Measurements from ENCODE around the gene KIRREL3.
"Not testable (repeated sequence)": the region's sequence is repeated elsewhere in the genome, so short reads cannot be mapped to it uniquely, and the experiment has no call there.

KIRREL3 gene

DNA sequence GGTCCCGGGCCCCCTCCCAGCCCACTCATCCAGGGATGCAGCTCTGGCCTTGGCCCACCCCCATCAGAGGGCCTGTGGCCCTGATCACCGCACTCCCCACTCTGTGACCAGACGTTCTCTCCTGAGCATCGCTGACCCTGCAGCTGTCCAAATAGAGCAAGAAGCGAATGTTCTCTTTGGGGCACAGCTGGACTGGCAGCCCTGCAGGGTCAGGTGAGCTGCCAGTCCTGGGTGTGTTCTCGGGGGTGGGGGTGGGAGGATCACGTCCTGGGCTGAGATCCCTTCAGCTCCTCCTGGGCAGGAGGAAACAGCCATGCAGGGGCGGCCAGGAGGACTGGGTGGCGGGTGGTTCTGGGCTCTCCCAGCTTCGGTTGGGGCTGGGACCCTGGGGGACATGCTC lies 618.6 kb downstream of the KIRREL3 start:
- DNase-seq (ENCODE audit: low spot score): not testable (repeated sequence)

DNA sequence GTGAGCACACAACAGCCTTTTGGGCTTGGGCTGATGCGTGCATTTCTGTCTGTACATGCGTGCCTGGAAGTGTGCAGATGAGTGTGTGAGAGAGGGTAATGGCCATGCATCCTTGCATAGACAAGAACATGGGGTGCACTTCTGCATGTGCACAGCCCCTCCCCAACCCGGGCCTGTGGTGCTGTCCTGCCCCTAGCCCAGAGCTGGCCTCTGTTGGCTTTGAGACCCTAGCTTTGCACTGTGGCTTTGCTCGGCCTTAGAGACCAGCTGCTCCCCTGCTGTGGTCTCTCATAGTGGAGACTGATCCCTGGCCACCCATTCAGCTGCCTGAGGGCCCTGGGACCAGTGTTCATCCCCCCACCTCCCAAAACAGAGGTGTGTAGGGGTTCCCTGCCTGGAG lies 619.7 kb downstream of the KIRREL3 start:
- no peak for DNase-seq (ENCODE audit: low spot score)

DNA sequence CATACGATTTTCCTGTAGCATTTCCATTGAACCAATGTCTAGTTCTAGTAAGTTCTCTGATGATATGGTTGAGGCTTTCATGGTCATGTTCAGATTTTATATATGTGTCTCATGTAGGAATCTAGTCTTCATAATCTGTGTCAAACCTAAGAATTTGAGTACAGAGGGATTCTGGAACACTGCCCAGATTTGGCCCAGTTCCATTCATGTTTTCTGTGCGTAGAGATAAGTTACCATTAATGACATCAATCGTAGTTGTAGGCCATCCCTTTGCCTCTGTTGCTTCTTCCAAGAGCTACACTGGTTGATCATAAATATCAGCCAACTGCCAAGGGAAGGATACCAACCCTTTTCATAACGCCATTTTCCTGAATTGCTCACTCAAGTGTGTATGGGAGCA lies 621.8 kb downstream of the KIRREL3 start:
- no peak for DNase-seq (ENCODE audit: low spot score)

DNA sequence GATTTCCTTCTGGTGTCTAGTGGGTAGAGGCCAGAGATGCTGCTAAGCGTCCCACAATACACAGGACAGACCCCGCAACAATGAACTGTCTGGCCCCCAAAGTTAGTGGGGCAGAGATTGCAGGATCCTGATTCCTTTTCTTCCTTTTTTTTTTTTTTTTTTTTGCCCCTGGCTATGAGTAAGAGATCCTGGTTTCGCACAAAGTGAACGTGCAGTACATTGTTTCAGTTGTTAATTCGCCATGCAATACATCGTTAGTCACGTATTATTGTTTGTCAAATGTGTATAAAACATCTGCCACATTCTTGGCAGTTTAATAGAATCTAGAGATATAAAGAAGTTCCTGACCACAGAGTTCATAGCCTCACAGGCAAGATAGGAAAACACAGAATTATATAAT lies 624.8 kb downstream of the KIRREL3 start:
- DNase-seq (ENCODE audit: low spot score): no peak

DNA sequence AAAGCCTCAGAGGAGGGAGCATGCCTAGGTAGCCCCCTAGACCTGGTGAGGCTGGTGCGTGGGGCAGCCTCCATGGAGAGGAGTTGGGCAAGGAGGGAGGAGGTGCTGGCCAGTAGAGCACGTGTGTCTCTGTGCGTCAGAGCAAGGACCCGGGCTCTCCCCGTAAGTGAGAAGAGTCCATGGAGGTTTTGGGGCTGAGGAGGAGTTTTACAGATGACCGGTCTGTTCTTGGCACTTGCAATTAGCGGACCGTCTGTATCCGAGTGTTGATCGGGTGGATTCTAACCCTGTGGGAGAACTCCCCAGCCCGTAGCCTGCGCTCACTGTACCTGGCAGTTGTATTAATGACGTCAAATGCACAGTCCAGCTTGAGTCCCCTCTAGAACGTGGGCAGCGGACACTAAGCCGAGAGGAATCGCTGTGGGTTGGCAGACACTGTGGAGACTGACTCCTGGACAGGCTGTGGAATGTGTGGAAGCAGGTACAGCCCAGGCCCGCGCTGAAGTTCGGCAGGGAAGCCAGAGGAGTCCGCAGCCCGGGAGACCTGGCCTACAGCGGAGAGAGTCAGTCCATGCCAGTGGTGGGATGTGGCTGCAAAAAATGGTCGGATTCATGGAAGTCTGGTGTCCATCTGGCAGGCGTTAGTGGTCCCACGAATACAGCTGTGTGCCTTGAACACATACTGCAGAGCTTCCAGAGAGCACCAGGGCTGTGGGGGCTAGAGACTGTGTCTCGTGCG lies 625.8 kb downstream of the KIRREL3 start:
- not testable (repeated sequence) for DNase-seq (ENCODE audit: low spot score)

DNA sequence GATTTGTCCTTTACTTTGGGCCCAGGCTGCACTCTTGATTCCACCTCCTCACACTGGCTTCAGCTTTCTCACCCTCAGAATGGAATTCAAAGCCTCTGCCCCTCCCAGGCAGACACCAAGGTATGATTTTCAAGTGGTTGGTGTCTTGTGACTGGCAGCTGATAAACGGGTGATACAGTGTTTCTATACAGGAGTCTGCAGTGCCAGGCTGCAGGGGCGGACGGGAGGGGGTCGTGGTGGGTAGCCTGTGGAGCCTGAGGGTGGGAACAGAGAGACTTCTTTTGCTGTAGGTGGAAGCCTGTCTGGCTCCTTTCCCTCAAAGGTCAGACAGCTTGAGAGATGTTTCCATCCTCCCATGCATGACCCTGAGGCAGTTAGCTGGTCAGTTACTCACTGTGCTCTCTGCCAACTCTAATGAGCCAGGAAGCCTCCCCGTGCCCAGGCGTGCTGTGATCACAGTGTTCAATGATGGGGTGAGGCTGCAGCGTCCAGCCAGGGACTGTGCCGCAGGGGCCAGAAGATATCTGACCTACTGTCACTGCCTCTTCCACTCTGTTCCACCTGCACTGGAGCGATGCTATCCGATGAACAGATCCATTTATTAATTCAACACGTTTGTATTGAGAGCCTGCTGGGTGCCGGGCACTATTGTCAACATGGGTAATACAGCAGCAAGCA lies 627.0 kb downstream of the KIRREL3 start:
- not testable (repeated sequence) for DNase-seq (ENCODE audit: low spot score)
